VCaP (cell line): ENCODE measurements around the gene ZNF581.

Source experiments
- H3K27ac ChIP-seq: fragments of 450-650 bp; 2 replicates; pipeline ENCODE4 v1.5.1; 2017
- CTCF ChIP-seq: fragments of 450-650 bp; conservative IDR thresholded peaks from 2 replicates; pipeline ENCODE4 v1.5.1; 2017; ENCODE audit warnings: mild to moderate bottlenecking, moderate library complexity

Gene ZNF581

DNA sequence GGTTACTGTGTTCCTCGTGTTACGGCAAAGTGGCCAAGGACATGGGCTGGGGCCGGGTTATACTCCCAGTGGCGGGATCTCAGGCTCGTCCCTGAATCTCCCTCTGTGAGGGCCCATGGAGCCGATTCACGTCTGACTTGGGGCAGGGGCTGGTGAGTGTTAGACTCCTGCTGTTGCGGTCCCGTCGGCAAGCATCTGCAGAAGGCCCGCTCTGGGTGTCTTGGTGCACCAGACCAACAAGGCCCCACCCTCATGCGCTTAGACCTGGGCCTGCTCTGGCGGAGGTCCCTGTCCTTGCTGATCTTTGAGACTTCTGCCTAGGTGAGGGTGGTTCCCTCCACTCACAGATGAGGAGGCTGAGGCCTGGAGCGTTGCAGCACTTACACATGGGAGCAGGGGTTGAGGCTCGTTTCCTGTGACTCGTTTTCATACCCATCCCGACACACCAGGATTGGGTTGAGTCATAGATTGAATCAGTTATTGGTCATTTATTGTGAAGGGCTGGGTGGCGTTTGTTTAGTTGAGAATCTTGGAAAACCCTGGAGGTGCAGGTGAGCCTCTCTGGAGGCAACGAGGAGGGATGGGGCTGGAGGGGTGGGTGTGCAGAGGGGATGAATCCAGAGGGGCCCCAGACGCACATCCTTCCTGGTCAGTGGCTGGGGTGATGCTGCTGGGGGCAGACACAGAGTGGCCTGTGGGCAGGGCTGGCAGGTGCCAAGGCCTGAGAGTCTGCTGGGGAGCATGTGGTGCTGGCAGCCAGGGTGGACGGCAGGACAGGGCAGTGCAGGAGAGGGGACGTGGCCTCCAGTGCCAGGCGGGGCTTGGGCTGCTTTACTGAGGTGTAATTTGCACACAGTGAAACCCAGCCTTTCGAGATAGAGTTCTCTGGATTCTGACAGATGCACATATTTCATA lies 36.2 kb downstream of the ZNF581 start:
- no peak for TF ChIP-seq CTCF
- peak overlapping the region; percentile 11; the same call in 1 of the 2 replicates for H3K27ac ChIP-seq

DNA sequence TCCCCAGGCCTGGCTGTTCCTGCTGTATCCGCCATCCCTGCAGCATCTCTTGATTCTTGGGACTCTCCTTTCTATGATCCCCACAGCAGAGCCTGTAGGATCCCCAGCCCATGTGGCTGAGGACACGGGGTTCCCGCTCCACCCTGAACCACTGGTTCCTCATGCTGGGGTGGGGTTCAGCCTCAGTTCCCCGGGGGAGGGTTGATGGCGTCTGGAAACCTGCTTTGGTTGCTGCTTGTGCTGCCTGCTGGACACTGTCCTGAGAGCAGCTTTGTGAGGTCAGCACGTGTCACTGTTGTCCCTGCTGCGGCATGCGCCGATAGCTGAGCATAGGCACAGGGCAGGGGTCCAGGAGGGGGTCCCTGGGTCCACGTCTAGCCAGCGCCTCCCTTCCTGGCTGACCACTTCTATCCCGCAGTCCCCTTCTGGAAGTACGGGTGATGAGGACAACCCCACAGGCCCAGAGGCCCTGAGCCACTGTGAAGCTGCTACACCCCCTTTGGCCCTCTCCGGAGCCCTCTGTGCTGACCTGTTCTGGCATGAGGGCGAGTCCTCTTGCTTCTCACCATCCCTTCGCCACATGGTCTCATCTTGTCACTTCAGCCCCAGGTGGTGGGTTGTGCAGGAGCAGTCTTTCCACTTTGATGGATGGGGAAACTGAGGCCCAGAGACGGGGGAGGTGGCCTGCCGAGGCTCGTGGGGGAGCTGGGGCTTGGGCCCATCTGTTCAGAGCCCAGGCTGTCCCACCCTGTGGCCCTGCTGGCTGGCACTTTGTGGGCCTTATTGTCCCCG lies 37.1 kb downstream of the ZNF581 start:
- TF ChIP-seq CTCF = no peak

DNA sequence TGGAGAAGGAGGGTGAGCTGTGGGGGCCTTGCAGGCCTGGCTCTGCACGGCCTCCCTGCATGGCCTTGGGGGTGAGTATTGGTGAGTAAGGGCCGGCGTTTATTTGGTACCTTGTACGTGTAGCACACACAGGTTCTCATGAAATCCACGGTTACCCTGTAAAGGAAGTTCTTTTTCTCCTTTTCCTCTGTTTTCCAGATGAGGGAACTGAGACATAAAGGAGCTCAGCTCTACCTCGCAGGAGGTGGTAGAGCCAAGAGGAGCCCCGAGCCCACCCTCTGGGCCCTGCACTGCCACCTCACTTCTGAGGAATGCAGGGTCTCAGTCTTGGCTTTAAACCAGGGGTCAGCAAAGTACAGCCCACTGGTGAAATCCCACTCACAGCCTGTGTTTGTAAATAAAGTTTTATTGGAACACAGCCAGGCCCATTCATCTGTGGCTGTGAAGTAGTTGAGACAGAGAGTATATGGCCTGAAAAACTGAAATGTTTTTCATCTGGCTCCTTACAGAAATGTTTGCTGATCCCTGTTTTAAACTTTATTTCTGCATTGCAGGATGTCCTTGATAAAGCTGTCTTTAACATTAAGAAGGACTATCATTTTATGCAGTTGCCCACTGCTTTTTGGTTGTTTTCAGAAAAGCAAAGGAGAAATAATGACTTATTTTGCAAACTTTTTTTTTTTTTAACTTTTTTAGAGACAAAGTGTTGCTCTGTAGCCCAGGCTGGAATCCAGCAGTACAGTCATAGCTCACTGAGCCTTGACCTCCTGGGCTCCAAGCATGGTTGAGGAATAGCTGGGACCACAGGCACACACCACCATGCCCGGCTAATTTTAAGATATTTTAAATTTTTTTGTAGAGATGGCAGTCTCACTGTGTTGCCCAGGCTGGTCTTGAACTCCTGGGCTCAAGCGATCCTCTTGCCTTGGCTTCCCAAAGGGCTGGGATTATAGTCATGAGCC lies 38.0 kb downstream of the ZNF581 start:
- no peak for TF ChIP-seq CTCF
- peak overlapping the region; percentile 92 for H3K27ac ChIP-seq

More for the DNA sequence above, 37.1 kb downstream of the ZNF581 start:
- peak overlapping the region; percentile 11; the same call in 1 of the 2 replicates for H3K27ac ChIP-seq

- TF ChIP-seq CTCF = no peak
- peak overlapping the region; percentile 92 for H3K27ac ChIP-seq
Observed at GRCh38 chr19:55683449-55684261, 40.2 kb downstream of the ZNF581 start.

GRCh38 chr19:55684946-55685681 lies 41.7 kb downstream of the ZNF581 start:
- no peak for TF ChIP-seq CTCF
- H3K27ac ChIP-seq = peak overlapping the region; percentile 92

GRCh38 chr19:55685776-55686175 lies 42.3 kb downstream of the ZNF581 start:
- H3K27ac ChIP-seq = peak overlapping the region; percentile 92
- no peak for TF ChIP-seq CTCF
